ENCODE measurements around the gene RNPC3. TPM values are rescaled to one million over a fixed set of nuclear protein-coding genes. Genes with fewer than 3 reads are reported as not detected.

The RNPC3 gene
- total and polyA plus RNA-seq, 9 of the 15 experiments (the other 6 are each of a cell fraction or from before 2014, with no cell fraction given) = 5.4 to 31.4 (median 17.1) TPM

DNA sequence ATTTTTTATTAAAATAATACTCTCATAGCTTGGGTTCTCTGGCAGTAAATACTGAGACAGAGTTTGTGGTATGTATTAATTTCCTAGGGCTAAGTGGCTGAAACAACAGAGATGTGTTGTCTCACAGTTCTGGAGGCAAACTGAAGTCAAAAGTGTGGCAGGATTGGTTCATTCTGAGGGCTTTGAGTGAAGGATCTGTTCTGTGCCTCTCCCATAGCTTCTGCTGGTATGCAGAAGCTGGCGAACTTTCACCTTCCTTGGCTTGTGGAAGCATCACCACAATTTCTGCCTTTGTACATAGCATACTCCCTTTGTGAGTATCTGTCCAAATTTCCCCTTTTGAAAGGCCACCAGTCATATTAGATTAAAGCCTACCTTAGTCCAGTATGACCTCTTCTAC, 21.0 kb downstream of the RNPC3 start:
- WGBS (ENCODE audit: insufficient coverage, low coverage, missing lambda C conversion rate) = 100% methylated on average over 1 of the region's 1 CpG
- Histone ChIP-seq H3K9me3 (replicated peaks; ENCODE audit: control insufficient read depth, insufficient read depth, low read depth, low read length) (no peaks in the 10 kb centered on the region), H3K27ac (ENCODE audit: extremely low read depth, low read depth, low read length) (no peak overlapping the region), H3K4me3 (no peak overlapping the region), H3K79me2 (ENCODE audit: control insufficient read depth, insufficient read depth, low read length) (no peaks in the 10 kb centered on the region), H3K4me2 (ENCODE audit: insufficient read depth, low read length) (no peak overlapping the region), H3K36me3 (ENCODE audit: control insufficient read depth, insufficient read depth, low read length) (peaks cover 74% of the 10 kb centered on the region; the same call in 2 of the 3 replicates), H2AFZ (ENCODE audit: low read depth, low read length) (no peak overlapping the region), H3K9me1 (ENCODE audit: control insufficient read depth, insufficient read depth, low read length) (no peaks in the 10 kb centered on the region), H3K4me1 (replicated peaks in 1 of 2; ENCODE audit: control insufficient read depth in 2 of 2, insufficient read depth in 2 of 2, low read length in 2 of 2) (no peaks in the 10 kb centered on the region), H4K20me1 (replicated peaks; ENCODE audit: control insufficient read depth, insufficient read depth, low read length) (no peaks in the 10 kb centered on the region), H3K27me3 (ENCODE audit: control insufficient read depth in 2 of 2, insufficient read depth in 2 of 2, low read length in 2 of 2) (no peaks in the 10 kb centered on the region), H3K9ac (ENCODE audit: insufficient read depth in 1 of 2, low read depth in 2 of 2, low read length in 2 of 2) (no peak overlapping the region)
- POLR2A ChIA-PET = no interaction called here
- intact Hi-C loops (cut with micrococcal nuclease) = no loop called here
- TF ChIP-seq ZNF224 (CRISPR knock-in tag; IDR thresholded peaks at IDR 0.05) = no peak
- no peak for TF ChIP-seq MBD2 (IDR thresholded peaks at IDR 0.05; ENCODE audit: borderline replicate concordance, low read depth)
- no peak for TF ChIP-seq ZFP30 (CRISPR knock-in tag; IDR thresholded peaks at IDR 0.05; ENCODE audit: borderline replicate concordance)
- no peak for TF ChIP-seq MTA2 (IDR thresholded peaks at IDR 0.05; ENCODE audit: low read depth)
- TF ChIP-seq, protein P1, sequence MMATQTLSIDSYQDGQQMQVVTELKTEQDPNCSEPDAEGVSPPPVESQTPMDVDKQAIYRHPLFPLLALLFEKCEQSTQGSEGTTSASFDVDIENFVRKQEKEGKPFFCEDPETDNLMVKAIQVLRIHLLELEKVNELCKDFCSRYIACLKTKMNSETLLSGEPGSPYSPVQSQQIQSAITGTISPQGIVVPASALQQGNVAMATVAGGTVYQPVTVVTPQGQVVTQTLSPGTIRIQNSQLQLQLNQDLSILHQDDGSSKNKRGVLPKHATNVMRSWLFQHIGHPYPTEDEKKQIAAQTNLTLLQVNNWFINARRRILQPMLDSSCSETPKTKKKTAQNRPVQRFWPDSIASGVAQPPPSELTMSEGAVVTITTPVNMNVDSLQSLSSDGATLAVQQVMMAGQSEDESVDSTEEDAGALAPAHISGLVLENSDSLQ (IDR thresholded peaks at IDR 0.05) = no peak
- no peak for TF ChIP-seq RFX7 (CRISPR knock-in tag; IDR thresholded peaks at IDR 0.05)
- TF ChIP-seq MEF2D (tag; conservative IDR thresholded peaks at IDR 0.05; ENCODE audit: low read depth) = no peak
- TF ChIP-seq, protein P2, sequence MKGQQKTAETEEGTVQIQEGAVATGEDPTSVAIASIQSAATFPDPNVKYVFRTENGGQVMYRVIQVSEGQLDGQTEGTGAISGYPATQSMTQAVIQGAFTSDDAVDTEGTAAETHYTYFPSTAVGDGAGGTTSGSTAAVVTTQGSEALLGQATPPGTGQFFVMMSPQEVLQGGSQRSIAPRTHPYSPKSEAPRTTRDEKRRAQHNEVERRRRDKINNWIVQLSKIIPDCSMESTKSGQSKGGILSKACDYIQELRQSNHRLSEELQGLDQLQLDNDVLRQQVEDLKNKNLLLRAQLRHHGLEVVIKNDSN (CRISPR knock-in tag; IDR thresholded peaks at IDR 0.05) = no peak
- no peak for TF ChIP-seq NR2C1 (IDR thresholded peaks at IDR 0.05)
- TF ChIP-seq NR2C1 (tag; IDR thresholded peaks at IDR 0.05) = no peak
- TF ChIP-seq KDM5B (IDR thresholded peaks at IDR 0.05; ENCODE audit: insufficient replicate concordance, low read depth, low read length) = no peak
- no peak for TF ChIP-seq KLF13 (tag; IDR thresholded peaks at IDR 0.05; ENCODE audit: borderline replicate concordance, low read depth)
- no peak for TF ChIP-seq FOXA1 (IDR thresholded peaks at IDR 0.05; ENCODE audit: borderline replicate concordance)
- TF ChIP-seq ASH1L (IDR thresholded peaks at IDR 0.05; ENCODE audit: borderline replicate concordance, low read depth, partially characterized antibody) = no peak
- TF ChIP-seq, protein P3, sequence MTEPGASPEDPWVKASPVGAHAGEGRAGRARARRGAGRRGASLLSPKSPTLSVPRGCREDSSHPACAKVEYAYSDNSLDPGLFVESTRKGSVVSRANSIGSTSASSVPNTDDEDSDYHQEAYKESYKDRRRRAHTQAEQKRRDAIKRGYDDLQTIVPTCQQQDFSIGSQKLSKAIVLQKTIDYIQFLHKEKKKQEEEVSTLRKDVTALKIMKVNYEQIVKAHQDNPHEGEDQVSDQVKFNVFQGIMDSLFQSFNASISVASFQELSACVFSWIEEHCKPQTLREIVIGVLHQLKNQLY (CRISPR knock-in tag; conservative IDR thresholded peaks at IDR 0.05) = no peak
- TF ChIP-seq ZBTB8A (IDR thresholded peaks at IDR 0.05; ENCODE audit: partially characterized antibody) = no peak
- no peak for TF ChIP-seq NR1H2 (CRISPR knock-in tag; IDR thresholded peaks at IDR 0.05)
- no peak for DNase-seq (ENCODE audit: extremely low read depth in 1 of 4, low spot score in 3 of 4)
- BruUV-seq (replicated peaks) = no TSS peak
- in situ Hi-C loops (cut with MboI) = no loop called here
- no peak for FAIRE-seq
- CTCF ChIA-PET (ENCODE audit: low intra/inter-chr PET ratio) = no interaction called here
- no peak for ATAC-seq
